ENCODE measurements around the gene RETREG3. TPM values are rescaled to one million over a fixed set of nuclear protein-coding genes. Genes with fewer than 3 reads are reported as not detected.

RETREG3 gene
- total RNA-seq, 1 experiment from 2014 or later: 38.5 TPM

DNA sequence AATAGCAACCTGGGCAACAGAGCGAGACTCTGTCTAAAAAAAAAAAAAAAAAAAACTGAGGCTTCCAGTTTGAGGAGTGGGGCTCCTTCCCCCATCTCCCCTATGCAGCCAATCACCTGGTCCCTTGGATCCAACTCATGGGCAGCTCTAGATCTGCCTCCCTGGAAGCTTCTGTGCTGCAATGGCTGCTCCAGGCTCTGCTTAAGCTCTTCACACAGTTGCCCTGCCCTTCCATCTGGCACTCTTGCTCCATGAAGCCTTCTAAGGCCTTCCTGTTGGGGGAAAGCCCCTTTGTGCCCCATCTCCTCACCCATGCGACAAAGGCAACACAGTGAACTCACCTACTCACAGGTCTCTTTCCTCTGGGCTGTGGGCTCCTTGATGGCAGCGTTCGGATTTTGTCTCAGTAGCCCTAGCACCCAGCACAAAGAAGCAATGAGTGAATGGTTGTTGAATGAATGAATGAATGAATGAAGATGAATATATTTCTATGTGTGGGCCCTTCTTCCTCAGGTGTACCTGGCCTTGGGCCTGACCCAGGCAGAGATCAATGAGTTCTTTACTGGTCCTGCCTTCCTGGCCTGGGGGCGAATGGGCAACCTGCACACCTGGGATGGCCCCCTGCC lies 71.2 kb downstream of the RETREG3 start:
- Histone ChIP-seq H3K4me2 (ENCODE audit: low read length) (no peak overlapping the region), H4K20me1 (ENCODE audit: insufficient read depth) (no peaks in the 10 kb centered on the region), H3K27ac (ENCODE audit: low read depth, low read length) (no peak overlapping the region), H3K9ac (ENCODE audit: low read length) (no peak overlapping the region), H3K9me3 (ENCODE audit: control insufficient read depth in 1 of 2, insufficient read depth in 1 of 2, low read depth in 1 of 2, low read length in 2 of 2) (no peaks in the 10 kb centered on the region), H2AFZ (ENCODE audit: low read depth, low read length, poor library complexity, severe bottlenecking) (no peak overlapping the region), H3K36me3 (ENCODE audit: control insufficient read depth in 1 of 2, insufficient read depth in 2 of 2, low read length in 2 of 2) (no peaks in the 10 kb centered on the region; a peak in 1 of 4 replicates), H3K27me3 (ENCODE audit: insufficient read depth, low read length) (no peaks in the 10 kb centered on the region), H3K9me2 (ENCODE audit: insufficient read depth) (no peaks in the 10 kb centered on the region), H3K4me3 (replicated peaks in 1 of 2; ENCODE audit: low read depth in 1 of 2, low read length in 2 of 2) (no peak overlapping the region), H3K4me1 (ENCODE audit: control insufficient read depth in 1 of 2, insufficient read depth in 2 of 2, low read length in 2 of 2) (peaks cover 19 to 34% of the 10 kb centered on the region in 2 experiments), H3K79me2 (ENCODE audit: insufficient read depth, low read length) (no peaks in the 10 kb centered on the region)
- TF ChIP-seq CEBPB (IDR thresholded peaks at IDR 0.05; ENCODE audit: low read depth) (no peak), EGR1 (IDR thresholded peaks at IDR 0.05; ENCODE audit: low read depth) (no peak), POLR2A (IDR thresholded peaks at IDR 0.05; ENCODE audit: borderline replicate concordance, extremely low read depth, insufficient read depth, insufficient read length) (no peak), EZH2 (IDR thresholded peaks at IDR 0.05) (no peak), JUND (IDR thresholded peaks at IDR 0.05) (no peak), CBX3 (IDR thresholded peaks at IDR 0.05; ENCODE audit: low read depth) (no peak), YY1 (IDR thresholded peaks at IDR 0.05; ENCODE audit: extremely low read depth, insufficient replicate concordance, low read depth, low read length) (no peak), SIN3A (IDR thresholded peaks at IDR 0.05; ENCODE audit: low read depth) (no peak), ZNF274 (IDR thresholded peaks at IDR 0.05; ENCODE audit: low read depth, low read length) (no peak)
- TF ChIP-seq, protein P1, sequence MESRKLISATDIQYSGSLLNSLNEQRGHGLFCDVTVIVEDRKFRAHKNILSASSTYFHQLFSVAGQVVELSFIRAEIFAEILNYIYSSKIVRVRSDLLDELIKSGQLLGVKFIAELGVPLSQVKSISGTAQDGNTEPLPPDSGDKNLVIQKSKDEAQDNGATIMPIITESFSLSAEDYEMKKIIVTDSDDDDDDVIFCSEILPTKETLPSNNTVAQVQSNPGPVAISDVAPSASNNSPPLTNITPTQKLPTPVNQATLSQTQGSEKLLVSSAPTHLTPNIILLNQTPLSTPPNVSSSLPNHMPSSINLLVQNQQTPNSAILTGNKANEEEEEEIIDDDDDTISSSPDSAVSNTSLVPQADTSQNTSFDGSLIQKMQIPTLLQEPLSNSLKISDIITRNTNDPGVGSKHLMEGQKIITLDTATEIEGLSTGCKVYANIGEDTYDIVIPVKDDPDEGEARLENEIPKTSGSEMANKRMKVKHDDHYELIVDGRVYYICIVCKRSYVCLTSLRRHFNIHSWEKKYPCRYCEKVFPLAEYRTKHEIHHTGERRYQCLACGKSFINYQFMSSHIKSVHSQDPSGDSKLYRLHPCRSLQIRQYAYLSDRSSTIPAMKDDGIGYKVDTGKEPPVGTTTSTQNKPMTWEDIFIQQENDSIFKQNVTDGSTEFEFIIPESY (IDR thresholded peaks at IDR 0.05; ENCODE audit: extremely low read depth, insufficient replicate concordance, low read length): no peak
- TF ChIP-seq, protein P2, sequence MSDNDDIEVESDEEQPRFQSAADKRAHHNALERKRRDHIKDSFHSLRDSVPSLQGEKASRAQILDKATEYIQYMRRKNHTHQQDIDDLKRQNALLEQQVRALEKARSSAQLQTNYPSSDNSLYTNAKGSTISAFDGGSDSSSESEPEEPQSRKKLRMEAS (IDR thresholded peaks at IDR 0.05): no peak
- TF ChIP-seq, protein P3, sequence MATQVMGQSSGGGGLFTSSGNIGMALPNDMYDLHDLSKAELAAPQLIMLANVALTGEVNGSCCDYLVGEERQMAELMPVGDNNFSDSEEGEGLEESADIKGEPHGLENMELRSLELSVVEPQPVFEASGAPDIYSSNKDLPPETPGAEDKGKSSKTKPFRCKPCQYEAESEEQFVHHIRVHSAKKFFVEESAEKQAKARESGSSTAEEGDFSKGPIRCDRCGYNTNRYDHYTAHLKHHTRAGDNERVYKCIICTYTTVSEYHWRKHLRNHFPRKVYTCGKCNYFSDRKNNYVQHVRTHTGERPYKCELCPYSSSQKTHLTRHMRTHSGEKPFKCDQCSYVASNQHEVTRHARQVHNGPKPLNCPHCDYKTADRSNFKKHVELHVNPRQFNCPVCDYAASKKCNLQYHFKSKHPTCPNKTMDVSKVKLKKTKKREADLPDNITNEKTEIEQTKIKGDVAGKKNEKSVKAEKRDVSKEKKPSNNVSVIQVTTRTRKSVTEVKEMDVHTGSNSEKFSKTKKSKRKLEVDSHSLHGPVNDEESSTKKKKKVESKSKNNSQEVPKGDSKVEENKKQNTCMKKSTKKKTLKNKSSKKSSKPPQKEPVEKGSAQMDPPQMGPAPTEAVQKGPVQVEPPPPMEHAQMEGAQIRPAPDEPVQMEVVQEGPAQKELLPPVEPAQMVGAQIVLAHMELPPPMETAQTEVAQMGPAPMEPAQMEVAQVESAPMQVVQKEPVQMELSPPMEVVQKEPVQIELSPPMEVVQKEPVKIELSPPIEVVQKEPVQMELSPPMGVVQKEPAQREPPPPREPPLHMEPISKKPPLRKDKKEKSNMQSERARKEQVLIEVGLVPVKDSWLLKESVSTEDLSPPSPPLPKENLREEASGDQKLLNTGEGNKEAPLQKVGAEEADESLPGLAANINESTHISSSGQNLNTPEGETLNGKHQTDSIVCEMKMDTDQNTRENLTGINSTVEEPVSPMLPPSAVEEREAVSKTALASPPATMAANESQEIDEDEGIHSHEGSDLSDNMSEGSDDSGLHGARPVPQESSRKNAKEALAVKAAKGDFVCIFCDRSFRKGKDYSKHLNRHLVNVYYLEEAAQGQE (IDR thresholded peaks at IDR 0.05; ENCODE audit: low read depth): no peak
- ChIA-PET POLR2A (no interaction called here), CTCF (interaction anchor here (2.2 kb wide), 1 partner anchor 10 kb away, joined by 7 read pairs; no protein-coding TSS in a partner anchor), RAD21 (ENCODE audit: low non-redundant PET in 1 of 2, low total read pairs in 2 of 2, uncharacterized antibody in 2 of 2, unreplicated experiment in 2 of 2) (no interaction called here)
- no peak for DNase-seq (ENCODE audit: low read depth, low spot score)
- no TSS peak for BruUV-seq (replicated peaks)
- ATAC-seq: no peak
- intact Hi-C loops (cut with micrococcal nuclease): no loop called here
